DMS 273 (cell line): Measurements from ENCODE around the gene TMPRSS3.

Source experiments
- DNase-seq: peaks from one replicate; lab custom pipeline; 2025; ENCODE audit not compliant: unreplicated experiment; lab: John Stamatoyannopoulos, UW

TMPRSS3 gene

DNA sequence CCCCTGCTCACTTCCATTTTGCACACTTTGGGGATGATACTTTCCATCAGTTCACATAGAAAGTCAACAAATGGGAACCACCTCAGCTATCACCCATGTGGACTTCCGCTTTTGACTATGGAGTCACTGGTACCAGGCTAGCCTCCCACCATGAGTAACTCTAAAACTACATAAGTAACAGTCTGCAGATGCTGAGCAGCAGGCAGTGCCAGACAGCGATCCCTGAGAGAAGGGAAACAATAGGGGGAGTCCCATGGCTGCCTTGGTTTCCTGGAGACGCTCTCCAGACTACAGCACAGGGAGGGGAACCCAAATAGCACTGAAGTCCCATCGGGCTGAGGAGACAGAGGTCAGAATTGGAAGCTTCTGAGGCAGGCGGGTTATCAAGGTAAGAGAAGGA is 42.2 kb downstream of the TMPRSS3 start:
- no peak for DNase-seq

DNA sequence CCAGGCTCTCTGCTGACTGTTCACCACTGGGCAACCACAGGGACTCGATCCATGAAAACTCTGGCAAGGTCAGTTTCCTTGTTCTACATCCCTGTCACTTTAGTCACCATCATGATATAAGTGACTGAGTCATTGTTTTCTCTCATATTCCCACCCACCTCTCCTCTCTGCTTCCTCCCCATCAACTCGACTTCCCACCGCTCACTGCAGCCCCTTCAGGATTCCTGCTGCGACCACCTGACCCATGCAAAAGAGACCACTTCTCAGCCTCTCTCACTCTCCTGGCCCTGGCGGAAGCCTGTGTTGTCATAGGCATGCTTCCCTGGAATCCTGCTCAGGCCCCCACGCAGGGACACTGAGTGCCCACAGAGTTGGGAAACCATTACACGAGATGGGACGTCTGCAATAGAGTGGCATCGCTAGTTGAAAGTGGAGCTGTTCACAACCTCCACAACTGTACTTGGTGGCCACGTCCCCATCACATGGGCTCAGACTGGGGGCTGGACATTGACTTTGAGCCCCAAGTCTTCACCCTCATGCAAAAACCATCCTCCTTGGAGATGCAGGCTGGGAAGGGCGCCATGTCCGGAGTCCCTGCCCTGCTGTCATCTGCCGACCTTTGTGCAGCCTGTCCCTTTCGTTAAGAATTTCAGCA is 43.3 kb downstream of the TMPRSS3 start:
- DNase-seq = no peak

DNA sequence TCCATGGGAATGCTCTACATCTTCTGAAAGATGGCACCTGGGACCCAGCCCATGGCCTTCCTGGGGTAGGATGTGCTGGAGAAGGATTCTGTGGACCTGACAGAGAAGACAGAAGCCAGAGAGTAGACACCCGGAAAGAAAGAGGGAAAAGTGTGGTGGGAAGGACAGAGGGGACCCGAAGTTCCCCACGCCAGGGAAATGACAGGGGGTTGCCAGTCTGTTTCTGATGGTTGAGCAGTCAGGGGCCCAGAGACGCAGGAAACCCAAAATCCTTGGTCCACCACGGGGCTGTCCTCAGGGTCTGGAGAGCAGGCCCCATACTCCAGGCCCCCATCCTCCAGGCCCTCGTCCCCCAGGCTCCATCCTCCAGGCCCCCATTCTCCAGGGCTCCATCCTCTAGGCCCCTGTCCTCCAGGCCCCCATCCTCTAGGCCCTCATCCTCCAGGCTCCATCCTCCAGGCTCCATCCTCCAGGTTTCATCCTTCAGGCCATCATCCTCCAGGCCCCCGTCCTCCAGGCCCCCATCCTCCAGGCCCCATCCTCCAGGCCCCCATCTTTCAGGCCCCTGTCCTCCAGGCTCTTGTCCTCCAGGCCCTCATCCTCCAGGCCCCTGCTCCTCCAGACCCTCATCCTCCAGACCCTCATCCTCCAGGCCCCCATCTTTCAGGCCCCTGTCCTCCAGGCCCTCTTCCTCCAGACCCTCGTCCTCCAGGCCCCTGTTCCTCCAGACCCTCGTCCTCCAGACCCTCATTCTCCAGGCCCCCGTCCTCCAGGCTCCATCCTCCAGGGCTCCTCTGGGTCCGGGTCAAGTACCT is 44.0 kb downstream of the TMPRSS3 start:
- DNase-seq = no peak

DNA sequence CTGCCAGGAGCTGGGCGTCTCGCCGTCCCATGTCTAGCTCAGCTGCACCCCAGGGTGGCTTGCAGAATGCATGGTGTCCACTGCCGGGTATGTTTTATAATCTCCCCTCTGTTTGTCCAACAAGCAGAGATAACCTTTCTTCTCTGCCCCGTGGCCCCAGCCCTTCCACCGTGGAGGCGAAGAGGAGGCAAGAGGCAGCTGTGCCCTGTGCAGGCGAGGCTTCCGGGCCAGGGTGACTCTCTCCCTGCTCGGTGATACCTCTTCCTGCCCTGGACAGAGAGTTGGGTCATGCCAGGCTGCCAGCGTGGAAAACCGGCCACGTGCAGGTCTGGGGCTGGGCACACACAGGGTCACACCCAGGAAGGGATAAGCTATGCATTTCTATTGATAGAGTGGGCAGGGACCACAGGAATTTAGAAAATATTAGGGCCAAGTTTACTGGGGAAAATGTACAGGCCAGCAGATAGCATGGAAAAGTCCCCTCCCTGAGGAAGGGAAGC is 44.9 kb downstream of the TMPRSS3 start, which contains the start of gene TFF2:
Gene TFF2, minus strand, starts transcription at position 68 of the 500 bp plus-strand sequence. Its CDS starts 37 bp downstream, at position 31.
- DNase-seq = no peak

DNA sequence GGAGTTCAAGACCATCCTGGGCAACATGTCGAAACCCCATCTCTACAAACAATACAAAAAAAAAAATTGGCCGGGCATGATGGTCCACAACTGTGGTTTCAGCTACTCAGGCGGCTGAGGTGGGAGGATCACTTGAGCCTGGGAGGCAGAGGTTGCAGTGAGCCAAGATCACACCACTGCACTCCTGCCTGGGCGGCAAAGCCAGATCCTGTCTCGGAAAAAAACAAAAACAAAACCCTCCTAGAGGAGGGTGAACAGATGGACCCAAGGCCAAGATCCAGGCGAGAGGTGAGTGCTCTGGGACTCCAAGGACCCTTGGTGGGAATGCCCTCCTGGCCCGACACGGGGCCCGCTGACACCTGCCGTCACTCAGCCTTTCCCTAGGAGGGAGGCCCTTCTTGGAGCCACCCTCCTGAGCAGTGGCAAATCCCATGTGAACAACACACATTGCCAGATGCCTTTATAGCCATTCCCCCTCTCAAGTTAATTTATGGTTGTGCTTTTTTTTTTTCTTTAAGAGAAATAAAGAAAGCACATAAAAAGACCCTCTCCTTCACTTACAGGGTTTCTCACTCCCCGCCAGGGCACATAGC is 45.4 kb downstream of the TMPRSS3 start:
- peak; percentile 18 for DNase-seq

DNA sequence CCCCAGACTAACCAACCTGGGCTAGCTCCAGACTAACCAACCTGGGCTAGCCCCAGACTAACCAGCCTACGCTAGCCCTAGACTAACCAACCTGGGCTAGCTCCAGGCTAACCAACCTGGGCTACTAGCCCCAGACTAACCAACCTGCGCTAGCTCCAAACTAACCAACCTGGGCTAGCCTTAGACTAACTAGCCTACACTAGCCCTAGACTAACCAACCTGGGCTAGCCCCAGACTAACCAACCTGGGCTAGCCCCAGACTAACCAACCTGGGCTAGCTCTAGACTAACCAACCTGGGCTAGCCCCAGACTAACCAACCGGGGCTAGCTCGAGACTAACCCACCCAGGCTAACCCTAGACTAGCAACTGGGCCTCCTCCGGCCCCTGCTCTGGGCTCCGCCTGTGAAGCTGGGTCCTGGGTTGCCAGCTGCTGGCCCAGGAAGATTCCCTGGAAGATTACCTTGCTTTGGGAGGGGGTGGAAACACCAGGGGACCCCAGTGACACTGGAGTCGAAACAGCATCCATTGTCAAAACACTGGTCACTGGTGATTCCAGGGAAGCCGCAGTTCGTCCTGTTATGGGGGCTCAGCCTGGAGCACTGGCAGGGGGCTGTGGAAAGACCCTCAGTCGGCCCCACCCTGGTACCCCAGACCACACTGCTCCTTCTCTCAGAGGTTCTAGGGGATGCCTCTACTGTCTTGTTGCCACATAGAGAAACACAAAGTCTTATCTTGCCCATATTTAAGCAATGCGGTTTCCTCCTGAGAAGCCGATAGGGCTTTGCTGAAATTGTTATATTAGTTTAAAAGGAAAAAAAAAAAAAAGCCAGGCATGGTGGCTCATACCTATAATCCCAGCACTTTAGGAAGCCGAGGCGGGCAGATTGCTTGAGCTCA is 46.2 kb downstream of the TMPRSS3 start:
- DNase-seq = no peak

DNA sequence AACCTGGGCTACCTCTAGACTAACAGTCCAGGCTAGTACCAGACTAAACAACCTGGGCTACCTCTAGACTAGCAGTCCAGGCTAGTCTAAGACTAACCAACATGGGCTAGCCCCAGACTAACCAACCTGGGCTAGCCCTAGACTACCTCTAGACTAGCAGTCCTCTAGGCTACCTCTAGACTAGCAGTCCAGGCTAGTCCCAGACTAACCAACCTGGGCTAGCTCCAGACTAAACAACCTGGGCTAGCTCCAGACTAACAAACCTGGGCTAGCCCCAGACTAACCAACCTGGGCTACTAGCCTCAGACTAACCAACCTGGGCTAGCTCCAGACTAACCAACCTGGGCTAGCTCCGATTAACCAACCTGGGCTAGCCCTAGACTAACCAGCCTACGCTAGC is 47.1 kb downstream of the TMPRSS3 start:
- no peak for DNase-seq

DNA sequence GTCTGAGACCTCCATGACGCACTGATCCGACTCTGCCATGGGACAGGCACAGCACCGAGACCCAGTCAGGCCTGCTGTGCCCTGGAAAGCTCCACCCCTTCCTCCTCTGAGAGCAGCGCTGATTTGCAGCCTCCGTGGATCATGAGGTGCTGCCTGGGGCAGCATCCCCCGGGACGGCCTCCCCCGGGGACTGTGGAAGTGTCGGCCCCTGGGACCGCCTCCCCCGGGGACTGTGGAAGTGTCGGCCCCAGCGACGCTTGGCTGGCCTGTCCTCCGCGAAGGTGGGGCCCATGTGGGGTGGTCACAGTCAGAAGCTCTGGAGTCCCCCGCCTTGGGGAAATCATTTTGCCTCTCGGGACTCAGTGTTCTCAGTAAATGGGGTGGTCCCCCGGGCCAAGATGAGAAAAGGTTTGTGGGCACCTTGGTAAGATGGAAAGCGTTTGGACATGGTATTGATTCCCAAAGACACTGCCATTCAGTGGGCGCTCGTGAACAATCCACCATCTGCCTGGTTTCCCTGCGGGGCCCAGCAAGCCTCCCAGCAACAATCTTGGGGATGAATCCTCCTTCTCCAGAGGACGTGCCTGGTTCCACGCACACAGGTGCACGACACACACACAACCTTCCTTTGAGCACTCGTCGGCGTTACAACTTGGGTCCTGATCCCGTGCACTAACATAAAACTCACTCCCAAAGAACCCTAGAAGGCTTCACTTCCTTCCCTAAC is 48.1 kb downstream of the TMPRSS3 start:
- no peak for DNase-seq

DNA sequence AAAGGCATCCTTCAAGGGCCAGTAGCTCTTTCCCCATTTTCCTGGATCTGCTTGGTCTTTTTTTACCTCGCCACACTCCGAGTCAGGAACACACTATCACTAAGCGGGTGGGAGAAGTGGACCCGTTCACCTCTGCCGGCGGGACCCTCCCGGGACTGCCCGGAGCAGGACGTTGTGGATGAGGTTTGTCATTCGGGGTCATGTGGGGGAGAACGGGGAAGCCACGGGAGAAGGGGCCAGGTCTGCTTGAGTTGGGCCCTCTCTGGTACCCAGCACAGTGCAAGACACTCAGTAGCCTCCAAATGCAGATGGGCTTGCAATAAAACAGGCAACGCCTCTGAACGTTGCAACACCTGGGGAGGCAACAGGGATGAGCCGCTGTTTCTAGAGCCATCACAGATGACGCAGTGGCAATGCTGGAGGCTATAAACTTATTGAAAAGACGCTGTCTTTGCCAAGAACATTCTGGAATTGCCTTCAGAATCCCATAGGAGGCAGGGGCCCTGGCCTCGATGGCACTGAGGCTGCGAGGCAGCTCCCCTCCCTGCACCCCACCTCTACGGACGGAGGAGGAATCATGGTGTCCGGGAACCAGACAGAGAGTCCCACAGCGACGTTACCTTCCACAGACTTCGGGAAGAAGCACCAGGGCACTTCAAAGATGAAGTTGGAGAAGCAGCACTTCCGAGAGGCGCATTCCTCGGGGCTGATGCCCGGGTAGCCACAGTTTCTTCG is 48.8 kb downstream of the TMPRSS3 start:
- DNase-seq = no peak

DNA sequence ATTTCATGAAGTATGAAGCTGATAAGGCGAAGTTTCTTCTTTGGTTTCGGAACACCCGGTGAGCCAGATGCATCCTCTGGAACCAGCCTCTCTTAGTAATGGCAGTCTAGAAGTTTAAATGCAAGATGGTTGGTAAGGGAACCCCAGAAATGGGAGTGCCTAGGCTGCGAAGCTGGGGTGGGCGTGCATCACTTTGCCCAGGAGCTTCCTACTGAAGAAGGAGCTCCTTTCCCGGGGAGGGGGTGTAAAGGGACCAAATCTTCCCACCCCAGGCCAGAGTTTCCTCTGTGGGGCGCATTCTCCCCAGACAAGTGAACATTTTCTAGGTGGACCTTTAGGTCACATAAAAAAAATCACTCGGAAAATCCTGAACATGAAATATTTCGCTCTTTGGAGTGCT is 49.4 kb downstream of the TMPRSS3 start:
- DNase-seq = no peak

DNA sequence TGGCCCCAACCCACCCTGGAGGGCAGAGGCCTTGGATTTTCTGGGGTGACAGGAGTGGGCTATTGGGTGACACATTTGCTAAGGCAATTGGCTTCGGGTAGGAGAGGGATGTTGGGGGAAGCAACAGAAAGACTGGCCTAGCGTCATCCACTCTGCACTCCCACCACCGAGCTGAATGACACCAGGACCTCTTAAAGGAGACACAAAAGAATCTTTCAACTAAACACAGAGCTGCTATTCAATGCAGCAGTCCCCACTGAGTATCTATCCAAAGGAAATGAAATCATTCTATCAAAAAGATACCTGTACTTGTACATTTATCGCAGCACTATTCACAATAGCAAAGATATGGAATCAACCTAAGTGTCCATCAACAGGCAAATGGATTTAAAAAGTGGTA is 51.2 kb downstream of the TMPRSS3 start:
- DNase-seq = no peak

DNA sequence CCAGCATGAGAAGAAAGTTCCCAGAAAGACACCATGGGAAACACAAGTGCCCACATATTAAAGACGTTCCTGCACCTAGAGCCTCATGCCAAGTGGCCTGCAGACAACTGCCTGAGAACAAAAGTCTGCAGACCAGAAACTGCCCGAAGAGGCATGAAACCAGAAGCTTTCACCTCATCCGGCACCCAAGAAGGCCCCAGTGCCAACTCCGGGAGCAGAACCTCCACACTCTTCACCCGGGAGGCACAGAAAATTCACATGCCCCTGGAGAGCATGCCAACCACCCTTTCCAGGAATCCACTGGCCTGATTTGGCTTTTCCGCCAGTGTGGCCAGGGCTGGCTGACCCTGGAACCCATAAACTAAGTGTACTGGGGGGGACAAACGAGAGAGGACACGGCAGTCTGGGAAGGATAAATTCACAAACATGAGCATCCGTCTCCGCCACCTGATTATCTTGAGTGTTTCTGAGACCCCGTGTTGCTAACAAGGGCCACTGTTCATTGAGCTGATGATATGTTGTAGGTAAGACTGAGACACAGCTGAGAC is 51.8 kb downstream of the TMPRSS3 start:
- no peak for DNase-seq

DNA sequence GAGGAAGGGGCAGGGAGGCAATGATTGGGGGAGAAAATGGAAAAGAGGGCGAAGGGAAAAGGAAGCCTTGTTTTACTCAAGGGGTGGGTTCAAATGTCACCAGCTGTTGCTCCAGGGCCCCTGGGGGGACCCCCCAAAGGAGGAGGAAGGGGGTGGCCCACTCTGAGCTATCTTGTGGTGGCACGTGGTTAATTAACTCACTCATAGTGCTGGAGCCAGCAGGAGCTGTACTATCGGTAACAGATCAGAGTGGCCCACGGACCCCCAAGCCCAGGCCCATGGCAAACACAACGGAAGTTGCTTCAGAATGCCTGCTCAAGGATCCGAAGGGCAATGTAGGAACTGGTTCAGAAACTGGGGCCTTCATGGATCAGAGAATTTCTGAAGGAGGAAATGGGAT is 52.3 kb downstream of the TMPRSS3 start:
- no peak for DNase-seq

DNA sequence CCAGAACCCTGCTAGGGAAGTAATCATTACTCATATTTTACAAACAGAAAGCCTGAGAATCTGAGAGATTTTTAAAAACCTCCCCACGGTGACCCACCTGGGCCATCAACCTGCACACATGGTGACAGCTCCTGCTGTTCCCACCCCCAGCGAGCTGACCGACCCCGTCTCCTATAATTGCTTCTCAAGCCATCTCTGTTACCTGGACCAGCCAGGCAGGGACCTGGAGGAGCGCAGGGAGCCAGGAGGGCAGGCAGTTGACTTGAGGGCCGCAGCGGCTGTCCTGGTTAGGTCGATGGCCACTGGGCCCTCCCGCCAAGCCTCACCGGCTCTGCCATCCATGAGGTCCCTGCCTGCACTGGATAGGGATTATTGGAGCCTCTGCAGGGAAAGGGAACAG is 52.8 kb downstream of the TMPRSS3 start:
- DNase-seq = no peak

DNA sequence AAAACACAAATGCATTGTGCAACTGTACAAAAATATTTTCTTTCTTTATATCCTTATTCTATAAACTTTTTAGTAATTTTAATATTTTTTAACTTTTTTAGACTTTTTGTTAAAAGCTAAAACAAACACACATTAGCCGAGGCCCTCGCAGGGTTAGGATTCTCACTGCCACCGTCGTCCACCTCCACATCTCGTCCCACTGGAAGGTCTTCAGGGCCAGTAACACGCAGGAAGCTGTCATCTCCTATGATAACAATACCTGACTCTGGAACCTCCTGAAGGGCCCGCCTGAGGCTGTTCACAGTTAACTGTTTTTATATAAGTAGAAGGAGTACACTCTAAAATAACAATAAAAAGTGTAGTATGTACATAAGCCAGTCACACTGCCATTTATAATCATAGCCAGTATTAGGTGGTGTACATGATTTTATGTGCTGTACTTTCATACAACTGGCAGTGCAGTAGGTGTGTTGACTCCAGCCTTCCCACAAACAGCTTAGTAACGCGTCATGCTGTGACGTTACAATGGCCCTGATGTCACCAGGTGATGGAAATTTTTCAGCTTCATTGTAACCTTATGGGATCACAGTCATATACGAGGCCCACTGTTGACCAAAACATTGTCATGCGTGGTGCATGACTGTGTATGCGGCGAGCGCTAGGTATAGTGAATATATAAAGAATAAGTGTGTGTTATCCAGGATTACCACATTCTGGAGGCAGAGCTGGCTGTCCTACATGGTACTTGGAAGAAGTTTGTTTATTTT is 53.9 kb downstream of the TMPRSS3 start:
- no peak for DNase-seq

DNA sequence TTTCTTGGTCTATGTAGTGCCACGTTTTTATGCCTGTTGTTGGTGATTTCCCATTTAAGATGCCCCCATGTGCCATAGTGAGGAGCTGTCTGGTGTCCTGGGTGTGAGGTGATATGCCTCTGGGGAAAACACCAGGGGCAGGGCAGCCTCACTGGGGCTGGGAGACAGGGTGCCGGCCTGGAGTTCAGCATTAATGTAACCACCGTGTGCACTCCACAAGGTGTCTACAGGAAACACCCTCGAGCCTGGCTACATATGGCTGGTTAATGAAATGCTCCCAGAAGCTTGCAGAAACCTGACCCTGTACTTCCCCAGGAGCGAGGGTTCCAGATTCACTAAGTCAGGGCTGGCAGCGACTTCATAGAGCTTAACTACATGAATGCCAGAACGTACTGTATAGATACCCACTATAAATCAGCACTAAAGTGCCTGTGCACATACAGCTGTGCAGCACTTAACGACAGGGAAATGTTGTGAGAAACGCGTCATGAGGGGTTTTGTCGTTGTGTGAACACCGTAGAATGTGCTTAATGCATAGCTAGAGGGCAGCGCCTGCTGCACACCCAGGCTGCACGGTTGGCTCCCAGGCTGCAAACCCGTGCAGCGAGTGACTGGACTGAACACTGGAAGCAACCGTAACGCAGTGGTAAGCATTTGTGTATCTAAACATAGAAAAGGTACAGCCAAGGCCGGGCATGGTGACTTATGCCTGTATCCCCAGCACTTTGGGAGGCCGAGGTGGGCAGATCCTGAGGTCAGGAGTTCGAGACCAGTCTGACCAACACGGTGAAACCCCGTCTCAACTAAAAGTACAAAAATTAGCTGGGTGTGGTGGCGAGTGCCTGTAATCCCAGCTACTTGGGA is 55.4 kb downstream of the TMPRSS3 start:
- peak; percentile 31 for DNase-seq
